Neural cell (in vitro differentiated cells): ENCODE measurements around the gene MYO15A. TPM values are rescaled to one million over a fixed set of nuclear protein-coding genes. Genes with fewer than 3 reads are reported as not detected.

ENCODE experiments used
- H2AFZ ChIP-seq: fragments of 200-600, 300-800 bp; sonication (generic), shearing (Covaris generic); 2 replicates; pipeline ENCODE4 v1.6.0; 2014; ENCODE audit warnings: low read depth, mild to moderate bottlenecking, antibody characterized with exemption, low read length, moderate library complexity
- H3F3A ChIP-seq: fragments of 200-600 bp; shearing (Covaris generic); 2 replicates; pipeline ENCODE4 v1.6.1; 2016; ENCODE audit warnings: mild to moderate bottlenecking, moderate library complexity, mixed read lengths, antibody characterized with exemption, low read length; ENCODE audit not compliant: insufficient read depth, poor library complexity, severe bottlenecking
- H3K27ac ChIP-seq: fragments of 200-600, 300-800 bp; sonication (generic), shearing (Covaris generic); 2 replicates; pipeline ENCODE4 v1.5.1; 2014; ENCODE audit warnings: mild to moderate bottlenecking, low read length, moderate library complexity
- H3K27me3 ChIP-seq: fragments of 300-800, 200-600 bp; sonication (generic), shearing (Covaris generic); 2 replicates; pipeline ENCODE4 v1.6.0; 2014; ENCODE audit warnings: mild to moderate bottlenecking, low read depth, low read length, moderate library complexity; ENCODE audit not compliant: insufficient read depth
- H3K36me3 ChIP-seq: fragments of 300-800, 200-600 bp; sonication (generic), shearing (Covaris generic); 2 replicates; pipeline ENCODE4 v1.5.1; 2014; ENCODE audit warnings: mild to moderate bottlenecking, antibody characterized with exemption, low read length, moderate library complexity; ENCODE audit not compliant: insufficient read depth
- H3K4me2 ChIP-seq: fragments of 300-800, 200-600 bp; sonication (generic), shearing (Covaris generic); 2 replicates; pipeline ENCODE4 v1.6.0; 2014; ENCODE audit warnings: mild to moderate bottlenecking, low read length
- H3K4me3 ChIP-seq: fragments of 300-800, 200-600 bp; sonication (generic), shearing (Covaris generic); 2 replicates; pipeline ENCODE4 v1.5.1; 2014; ENCODE audit warnings: mild to moderate bottlenecking, low read length, moderate library complexity
- H3K79me2 ChIP-seq: fragments of 200-600 bp; shearing (Covaris generic); replicated peaks from 2 replicates; pipeline ENCODE4 v1.6.0; 2014; ENCODE audit warnings: mild to moderate bottlenecking, low read length, moderate library complexity; ENCODE audit not compliant: insufficient read depth
- H3K9ac ChIP-seq: fragments of 300-800, 200-600 bp; sonication (generic), shearing (Covaris generic); 2 replicates; pipeline ENCODE4 v1.6.1; 2016; ENCODE audit warnings: mild to moderate bottlenecking, low read length, mixed read lengths
- H3K9me2 ChIP-seq: fragments of 200-600 bp; shearing (Covaris generic); 2 replicates; pipeline ENCODE4 v1.6.1; 2016; ENCODE audit warnings: mild to moderate bottlenecking, low read length, mixed read lengths; ENCODE audit not compliant: insufficient read depth
- H3K9me3 ChIP-seq: fragments of 200-600, 300-800 bp; sonication (generic), shearing (Covaris generic); 2 replicates; pipeline ENCODE4 v1.6.1; 2016; ENCODE audit warnings: mild to moderate bottlenecking, mixed run types, low read length, moderate library complexity, mixed read lengths
- H4K20me1 ChIP-seq: fragments of 200-600 bp; shearing (Covaris generic); 2 replicates; pipeline ENCODE4 v1.6.1; 2016; ENCODE audit warnings: mild to moderate bottlenecking, mixed run types; ENCODE audit not compliant: insufficient read depth
- CTCF ChIP-seq: fragments of 450-650 bp; IDR thresholded peaks from 2 replicates; pipeline ENCODE4 v1.5.1; 2014; ENCODE audit warnings: antibody characterized with exemption, mild to moderate bottlenecking, moderate library complexity; ENCODE audit not compliant: poor library complexity, severe bottlenecking
- EP300 ChIP-seq: fragments of 450-650 bp; conservative IDR thresholded peaks from 2 replicates; pipeline ENCODE4 v1.6.1; 2014; ENCODE audit warnings: antibody characterized with exemption, mild to moderate bottlenecking, moderate library complexity; ENCODE audit not compliant: poor library complexity, severe bottlenecking
- EZH2 ChIP-seq: fragments of 200-600, 300-800 bp; shearing (Covaris generic), sonication (generic); IDR thresholded peaks from 2 replicates; pipeline ENCODE4 v1.6.1; 2014; ENCODE audit warnings: antibody characterized with exemption, low read length, borderline replicate concordance, mild to moderate bottlenecking; ENCODE audit not compliant: insufficient read depth, poor library complexity, severe bottlenecking
- MXI1 ChIP-seq: fragments of 450-650 bp; conservative IDR thresholded peaks from 2 replicates; pipeline ENCODE4 v1.6.1; 2014; ENCODE audit warnings: antibody characterized with exemption, mild to moderate bottlenecking; ENCODE audit not compliant: poor library complexity, severe bottlenecking
- POLR2AphosphoS5 ChIP-seq: IDR thresholded peaks from 2 replicates; pipeline ENCODE4 v1.6.1; 2012
- RAD21 ChIP-seq: fragments of 450-650 bp; conservative IDR thresholded peaks from 2 replicates; pipeline ENCODE4 v1.6.1; 2014; ENCODE audit warnings: antibody characterized with exemption, mild to moderate bottlenecking, moderate library complexity
- REST ChIP-seq: IDR thresholded peaks from 2 replicates; pipeline ENCODE4 v1.6.1; 2012; ENCODE audit warnings: borderline replicate concordance
- SMC3 ChIP-seq: fragments of 450-650 bp; conservative IDR thresholded peaks from 2 replicates; pipeline ENCODE4 v1.6.1; 2014; ENCODE audit warnings: antibody characterized with exemption, mild to moderate bottlenecking, moderate library complexity; ENCODE audit not compliant: poor library complexity
- TAF1 ChIP-seq: IDR thresholded peaks from 2 replicates; pipeline ENCODE4 v1.6.1; 2012; ENCODE audit warnings: low read depth
- polyA plus RNA-seq: library from polyadenylated mRNA; depleted of rRNA; stranded (reverse); fragments of >200 nt; gene quantifications from 2 replicates; pipeline ENCODE4 v1.2.3, GENCODE V29; 2014

Gene MYO15A
- polyA plus RNA-seq, 1 donor from 2014 or later, result 1.9 TPM

GRCh38 chr17:18129041-18129502, 20.5 kb downstream of the MYO15A start:
- H3K27ac ChIP-seq, result no peak overlapping the region
- H3K4me3 ChIP-seq, result no peak overlapping the region
- H2AFZ ChIP-seq, result no peak overlapping the region
- H3K4me2 ChIP-seq, result no peak overlapping the region
- no peaks in the 10 kb centered on the region for H3K27me3 ChIP-seq
- no peak overlapping the region for H3K9ac ChIP-seq
- no peaks in the 10 kb centered on the region for H3K9me2 ChIP-seq
- TF ChIP-seq EZH2 (no peak), EP300 (no peak), CTCF (no peak), TAF1 (no peak), MXI1 (no peak), RAD21 (no peak), REST (no peak), SMC3 (no peak), POLR2AphosphoS5 (no peak)
- no peaks in the 10 kb centered on the region for H3F3A ChIP-seq
- no peaks in the 10 kb centered on the region for H3K79me2 ChIP-seq
- H4K20me1 ChIP-seq, result no peaks in the 10 kb centered on the region
- no peaks in the 10 kb centered on the region for H3K36me3 ChIP-seq
- no peaks in the 10 kb centered on the region for H3K9me3 ChIP-seq

DNA sequence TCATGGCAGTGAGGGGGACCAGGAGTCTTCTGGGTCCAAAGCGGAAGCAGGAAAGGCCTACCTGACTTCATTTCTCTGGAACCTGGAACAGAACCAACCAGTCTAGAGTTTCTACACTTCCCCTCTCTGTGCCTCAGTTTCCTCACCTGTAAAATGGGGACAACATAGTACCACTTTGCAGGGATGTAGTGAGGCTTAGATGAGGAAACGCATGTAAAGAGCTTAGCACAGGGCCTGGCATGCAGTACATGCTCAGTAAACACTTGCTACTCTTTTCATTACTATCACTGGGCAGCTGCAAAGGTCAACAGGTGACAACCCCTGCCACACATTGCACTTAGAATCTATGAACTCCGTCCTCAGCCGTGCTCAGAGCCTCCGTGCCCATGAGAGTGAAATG, 24.2 kb downstream of the MYO15A start:
- H3K27me3 ChIP-seq, result no peaks in the 10 kb centered on the region
- H3K9me2 ChIP-seq, result no peaks in the 10 kb centered on the region
- H3K27ac ChIP-seq, result no peak overlapping the region
- no peaks in the 10 kb centered on the region for H3F3A ChIP-seq
- no peak for TF ChIP-seq MXI1
- no peak for TF ChIP-seq TAF1
- no peak for TF ChIP-seq EP300
- no peak for TF ChIP-seq EZH2
- TF ChIP-seq REST, result no peak
- TF ChIP-seq POLR2AphosphoS5, result no peak
- no peak overlapping the region for H2AFZ ChIP-seq
- no peak overlapping the region for H3K9ac ChIP-seq
- H3K36me3 ChIP-seq, result no peaks in the 10 kb centered on the region
- H3K9me3 ChIP-seq, result no peaks in the 10 kb centered on the region
- no peaks in the 10 kb centered on the region for H3K79me2 ChIP-seq
- H4K20me1 ChIP-seq, result no peaks in the 10 kb centered on the region
- H3K4me2 ChIP-seq, result no peak overlapping the region
- H3K4me3 ChIP-seq, result no peak overlapping the region
